Measurements from ENCODE around the gene PCDHB6.
"Not testable (repeated sequence)": the region's sequence is repeated elsewhere in the genome, so short reads cannot be mapped to it uniquely, and the experiment has no call there.

The PCDHB6 gene

DNA sequence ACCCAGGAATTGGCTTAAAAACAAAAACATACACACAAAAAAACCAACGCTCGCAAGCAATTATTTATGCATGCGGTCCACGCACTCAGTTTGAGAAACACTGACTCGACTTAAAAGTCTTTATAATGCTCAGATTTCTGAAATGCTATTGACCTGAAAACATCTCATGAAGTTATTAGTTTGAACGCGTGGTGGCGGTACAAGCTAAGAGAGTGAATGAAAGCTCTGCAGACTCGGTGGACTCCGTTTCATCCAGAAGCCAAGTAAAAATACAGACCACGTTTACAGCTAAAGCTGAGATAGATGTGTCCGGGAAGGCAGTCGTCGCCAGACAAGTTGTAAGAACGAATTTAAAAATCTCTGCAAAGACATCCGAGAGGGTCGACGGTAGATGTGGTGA, at the start of gene PCDHB6:
Gene PCDHB6, plus strand, starts transcription at position 246 of the 400 bp plus-strand sequence. CDS start 201 bp downstream, outside the sequence.
- no peak for DNase-seq (ENCODE audit: low spot score)

GRCh38 chr5:141100243-141100805, 49.5 kb upstream of the PCDHB6 start, which contains the start of gene PCDHB3:
Gene PCDHB3 (plus strand): TSS chr5:141100473. CDS start chr5:141100650, 177 bp downstream.
- no peak for DNase-seq (ENCODE audit: low spot score)

GRCh38 chr5:141101059-141101458, 48.8 kb upstream of the PCDHB6 start:
- no peak for DNase-seq (ENCODE audit: low spot score)

DNA sequence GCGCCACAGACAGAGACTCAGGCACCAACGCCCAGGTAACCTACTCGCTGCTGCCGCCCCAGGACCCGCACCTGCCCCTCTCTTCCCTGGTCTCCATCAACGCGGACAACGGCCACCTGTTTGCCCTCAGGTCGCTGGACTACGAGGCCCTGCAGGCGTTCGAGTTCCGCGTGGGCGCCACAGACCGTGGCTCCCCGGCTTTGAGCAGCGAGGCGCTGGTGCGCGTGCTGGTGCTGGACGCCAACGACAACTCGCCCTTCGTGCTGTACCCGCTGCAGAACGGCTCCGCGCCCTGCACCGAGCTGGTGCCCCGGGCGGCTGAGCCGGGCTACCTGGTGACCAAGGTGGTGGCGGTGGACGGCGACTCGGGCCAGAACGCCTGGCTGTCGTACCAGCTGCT, 47.8 kb upstream of the PCDHB6 start:
- DNase-seq (ENCODE audit: low spot score) = not testable (repeated sequence)

- not testable (repeated sequence) for DNase-seq (ENCODE audit: low spot score)
These were observed 47.4 kb upstream of the PCDHB6 start for GRCh38 chr5:141102471-141102870.

GRCh38 chr5:141105350-141105749, 44.5 kb upstream of the PCDHB6 start:
- no peak for DNase-seq (ENCODE audit: low spot score)

- DNase-seq (ENCODE audit: low spot score) = no peak
These were observed 30.6 kb upstream of the PCDHB6 start for GRCh38 chr5:141119250-141119649.

- no peak for DNase-seq (ENCODE audit: low spot score)
These were observed 28.3 kb upstream of the PCDHB6 start, which contains the start of gene PCDHB4 for GRCh38 chr5:141121563-141121962. Gene PCDHB4 (plus strand): TSS chr5:141121818. CDS start chr5:141121999, 181 bp downstream.

DNA sequence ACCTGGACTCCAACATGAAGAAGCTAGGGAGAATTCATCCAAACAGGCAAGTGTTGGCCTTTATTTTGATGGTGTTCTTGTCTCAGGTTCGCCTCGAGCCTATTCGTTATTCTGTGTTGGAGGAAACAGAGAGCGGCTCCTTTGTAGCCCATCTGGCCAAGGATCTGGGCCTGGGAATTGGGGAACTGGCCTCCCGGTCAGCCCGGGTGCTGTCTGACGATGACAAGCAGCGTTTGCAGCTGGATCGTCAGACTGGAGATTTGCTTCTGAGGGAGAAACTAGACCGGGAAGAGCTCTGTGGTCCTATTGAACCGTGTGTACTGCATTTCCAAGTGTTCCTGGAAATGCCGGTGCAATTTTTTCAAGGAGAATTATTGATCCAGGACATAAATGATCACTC, 27.9 kb upstream of the PCDHB6 start:
- no peak for DNase-seq (ENCODE audit: low spot score)

DNA sequence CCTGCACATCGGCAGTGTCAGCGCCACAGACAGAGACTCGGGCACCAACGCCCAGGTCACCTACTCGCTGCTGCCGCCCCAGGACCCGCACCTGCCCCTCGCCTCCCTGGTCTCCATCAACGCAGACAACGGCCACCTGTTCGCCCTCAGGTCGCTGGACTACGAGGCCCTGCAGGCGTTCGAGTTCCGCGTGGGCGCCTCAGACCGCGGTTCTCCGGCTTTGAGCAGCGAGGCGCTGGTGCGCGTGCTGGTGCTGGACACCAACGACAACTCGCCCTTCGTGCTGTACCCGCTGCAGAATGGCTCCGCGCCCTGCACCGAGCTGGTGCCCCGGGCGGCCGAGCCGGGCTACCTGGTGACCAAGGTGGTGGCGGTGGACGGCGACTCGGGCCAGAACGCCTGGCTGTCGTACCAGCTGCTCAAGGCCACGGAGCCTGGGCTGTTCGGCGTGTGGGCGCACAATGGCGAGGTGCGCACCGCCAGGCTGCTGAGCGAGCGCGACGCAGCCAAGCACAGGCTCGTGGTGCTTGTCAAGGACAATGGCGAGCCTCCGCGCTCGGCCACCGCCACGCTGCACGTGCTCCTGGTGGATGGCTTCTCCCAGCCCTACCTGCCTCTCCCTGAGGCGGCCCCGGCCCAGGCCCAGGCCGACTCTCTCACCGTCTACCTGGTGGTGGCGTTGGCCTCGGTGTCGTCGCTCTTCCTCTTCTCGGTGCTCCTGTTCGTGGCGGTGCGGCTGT, 26.3 kb upstream of the PCDHB6 start:
- not testable (repeated sequence) for DNase-seq (ENCODE audit: low spot score)

GRCh38 chr5:141127305-141127704, 22.6 kb upstream of the PCDHB6 start:
- DNase-seq (ENCODE audit: low spot score) = no peak

DNA sequence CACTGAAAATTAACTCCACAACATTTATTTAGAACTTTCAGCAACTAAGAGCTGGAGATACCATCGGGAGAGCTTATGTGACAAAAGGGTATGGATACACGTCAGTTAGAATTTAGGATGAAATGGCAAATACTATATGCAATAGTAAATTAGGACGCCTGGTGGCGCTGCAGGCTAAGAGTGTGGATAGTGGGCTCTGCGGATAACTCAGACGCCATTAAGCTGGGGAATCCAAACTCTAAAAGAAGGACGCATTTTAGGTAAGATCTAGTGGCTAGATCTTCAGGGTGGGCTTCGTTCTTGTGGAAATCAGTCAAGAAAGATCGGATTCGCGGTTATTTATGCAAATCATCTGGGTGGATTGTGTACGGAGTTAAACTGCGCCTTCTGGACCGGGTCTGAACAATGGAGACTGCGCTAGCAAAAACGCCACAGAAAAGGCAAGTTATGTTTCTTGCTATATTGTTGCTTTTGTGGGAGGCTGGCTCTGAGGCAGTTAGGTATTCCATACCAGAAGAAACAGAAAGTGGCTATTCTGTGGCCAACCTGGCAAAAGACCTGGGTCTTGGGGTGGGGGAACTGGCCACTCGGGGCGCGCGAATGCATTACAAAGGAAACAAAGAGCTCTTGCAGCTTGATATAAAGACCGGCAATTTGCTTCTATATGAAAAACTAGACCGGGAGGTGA, 14.7 kb upstream of the PCDHB6 start, which contains the start of gene PCDHB5:
Gene PCDHB5, plus strand, starts transcription at position 177 of the 688 bp plus-strand sequence. Its CDS starts 229 bp downstream, at position 406.
- DNase-seq (ENCODE audit: low spot score) = peak; percentile 68

DNA sequence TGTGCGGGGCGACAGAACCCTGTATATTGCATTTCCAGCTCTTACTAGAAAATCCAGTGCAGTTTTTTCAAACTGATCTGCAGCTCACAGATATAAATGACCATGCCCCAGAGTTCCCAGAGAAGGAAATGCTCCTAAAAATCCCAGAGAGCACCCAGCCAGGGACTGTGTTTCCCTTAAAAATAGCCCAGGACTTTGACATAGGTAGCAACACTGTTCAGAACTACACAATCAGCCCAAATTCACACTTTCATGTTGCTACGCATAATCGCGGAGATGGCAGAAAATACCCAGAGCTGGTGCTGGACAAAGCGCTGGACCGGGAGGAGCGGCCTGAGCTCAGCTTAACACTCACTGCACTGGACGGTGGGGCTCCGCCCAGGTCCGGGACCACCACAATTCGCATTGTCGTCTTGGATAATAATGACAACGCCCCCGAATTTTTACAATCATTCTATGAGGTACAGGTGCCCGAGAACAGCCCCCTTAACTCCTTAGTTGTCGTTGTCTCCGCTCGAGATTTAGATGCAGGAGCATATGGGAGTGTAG, 14.1 kb upstream of the PCDHB6 start:
- no peak for DNase-seq (ENCODE audit: low spot score)

GRCh38 chr5:141137346-141137745, 12.5 kb upstream of the PCDHB6 start:
- DNase-seq (ENCODE audit: low spot score) = not testable (repeated sequence)

DNA sequence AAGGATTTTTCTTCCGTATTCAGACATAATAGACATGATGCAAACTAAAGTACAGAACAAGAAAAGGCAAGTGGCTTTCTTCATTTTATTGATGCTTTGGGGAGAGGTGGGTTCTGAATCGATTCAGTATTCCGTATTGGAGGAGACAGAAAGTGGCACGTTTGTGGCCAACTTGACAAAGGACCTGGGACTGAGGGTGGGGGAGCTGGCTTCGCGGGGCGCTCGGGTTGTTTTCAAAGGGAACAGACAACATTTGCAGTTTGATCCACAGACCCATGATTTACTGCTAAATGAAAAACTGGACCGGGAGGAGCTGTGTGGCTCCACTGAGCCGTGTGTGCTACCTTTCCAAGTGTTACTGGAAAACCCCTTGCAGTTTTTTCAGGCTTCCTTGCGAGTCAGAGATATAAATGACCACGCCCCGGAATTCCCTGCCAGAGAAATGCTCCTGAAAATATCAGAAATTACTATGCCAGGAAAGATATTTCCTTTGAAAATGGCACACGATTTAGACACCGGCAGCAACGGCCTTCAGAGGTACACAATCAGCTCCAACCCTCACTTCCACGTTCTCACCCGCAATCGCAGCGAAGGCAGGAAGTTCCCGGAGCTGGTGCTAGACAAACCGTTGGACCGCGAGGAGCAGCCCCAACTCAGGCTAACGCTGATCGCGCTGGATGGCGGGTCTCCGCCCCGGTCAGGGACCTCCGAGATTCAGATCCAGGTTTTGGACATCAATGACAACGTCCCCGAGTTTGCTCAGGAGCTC, 551 bp downstream of the PCDHB6 start:
- DNase-seq (ENCODE audit: low spot score) = no peak

DNA sequence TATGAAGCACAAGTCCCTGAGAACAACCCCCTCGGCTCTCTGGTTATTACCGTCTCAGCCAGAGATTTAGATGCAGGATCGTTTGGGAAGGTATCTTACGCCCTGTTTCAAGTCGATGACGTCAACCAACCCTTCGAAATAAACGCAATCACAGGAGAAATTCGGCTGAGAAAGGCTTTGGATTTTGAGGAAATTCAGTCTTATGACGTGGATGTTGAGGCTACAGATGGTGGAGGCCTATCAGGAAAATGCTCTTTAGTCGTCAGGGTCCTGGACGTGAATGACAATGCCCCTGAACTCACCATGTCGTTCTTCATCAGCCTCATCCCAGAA, 1.1 kb downstream of the PCDHB6 start:
- DNase-seq (ENCODE audit: low spot score) = no peak

DNA sequence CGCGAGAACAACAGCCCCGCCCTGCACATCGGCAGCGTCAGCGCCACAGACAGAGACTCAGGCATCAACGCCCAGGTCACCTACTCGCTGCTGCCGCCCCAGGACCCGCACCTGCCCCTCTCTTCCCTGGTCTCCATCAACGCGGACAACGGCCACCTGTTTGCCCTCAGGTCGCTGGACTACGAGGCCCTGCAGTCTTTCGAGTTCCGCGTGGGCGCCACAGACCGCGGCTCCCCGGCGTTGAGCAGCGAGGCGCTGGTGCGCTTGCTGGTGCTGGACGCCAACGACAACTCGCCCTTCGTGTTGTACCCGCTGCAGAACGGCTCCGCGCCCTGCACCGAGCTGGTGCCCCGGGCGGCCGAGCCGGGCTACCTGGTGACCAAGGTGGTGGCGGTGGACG, 1.8 kb downstream of the PCDHB6 start:
- not testable (repeated sequence) for DNase-seq (ENCODE audit: low spot score)

DNA sequence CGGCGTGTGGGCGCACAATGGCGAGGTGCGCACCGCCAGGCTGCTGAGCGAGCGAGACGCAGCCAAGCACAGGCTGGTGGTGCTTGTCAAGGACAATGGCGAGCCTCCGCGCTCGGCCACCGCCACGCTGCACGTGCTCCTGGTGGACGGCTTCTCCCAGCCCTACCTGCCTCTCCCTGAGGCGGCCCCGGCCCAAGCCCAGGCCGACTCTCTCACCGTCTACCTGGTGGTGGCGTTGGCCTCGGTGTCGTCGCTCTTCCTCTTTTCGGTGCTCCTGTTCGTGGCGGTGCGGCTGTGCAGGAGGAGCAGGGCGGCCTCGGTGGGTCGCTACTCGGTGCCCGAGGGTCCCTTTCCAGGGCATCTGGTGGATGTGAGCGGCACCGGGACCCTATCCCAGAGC, 2.2 kb downstream of the PCDHB6 start:
- DNase-seq (ENCODE audit: low spot score) = not testable (repeated sequence)

DNA sequence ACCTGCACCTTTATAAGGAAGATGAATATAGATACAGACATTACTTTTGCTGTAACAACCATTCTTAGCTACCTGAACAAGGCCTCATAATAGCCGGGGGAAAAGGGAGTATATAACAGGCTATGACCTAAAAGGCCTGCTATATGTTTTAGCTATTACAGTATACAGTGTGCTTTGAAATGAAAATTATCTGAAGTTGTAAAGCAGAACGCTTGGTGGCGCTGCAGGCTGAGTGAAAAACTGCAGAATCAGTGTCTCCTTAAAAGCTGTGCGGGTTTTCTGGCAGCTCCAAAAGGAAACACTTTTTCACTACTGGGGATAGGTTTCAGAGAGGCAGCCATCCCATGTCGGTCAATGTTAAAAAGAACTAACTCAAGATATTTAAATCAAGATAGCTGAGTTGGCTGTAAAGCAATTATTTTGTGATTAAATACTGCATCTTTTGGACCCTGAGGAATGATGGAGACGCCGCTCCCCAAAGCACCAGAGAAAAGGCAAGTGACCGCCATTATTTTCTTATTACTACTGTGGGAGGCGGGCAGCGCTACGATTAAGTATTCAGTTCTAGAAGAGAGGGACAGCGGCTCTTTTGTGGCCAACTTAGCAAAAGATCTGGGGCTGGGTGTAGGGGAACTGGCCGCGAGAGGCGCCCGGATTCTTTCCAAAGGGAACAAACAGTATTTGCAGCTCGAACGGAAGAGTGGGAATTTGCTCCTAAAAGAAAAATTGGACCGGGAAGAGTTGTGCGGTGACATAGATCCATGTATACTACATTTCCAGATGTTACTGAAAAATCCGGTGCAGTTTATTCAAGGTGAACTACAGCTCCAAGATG, 5.9 kb downstream of the PCDHB6 start:
- no peak for DNase-seq (ENCODE audit: low spot score)

- DNase-seq (ENCODE audit: low spot score) = not testable (repeated sequence)
These were observed 7.5 kb downstream of the PCDHB6 start for GRCh38 chr5:141157356-141157755.

- not testable (repeated sequence) for DNase-seq (ENCODE audit: low spot score)
These were observed 8.0 kb downstream of the PCDHB6 start for GRCh38 chr5:141157901-141158300.
